Endothelial cell of umbilical vein (primary cell): Measurements from ENCODE around the gene C1orf122. TPM values are rescaled to one million over a fixed set of nuclear protein-coding genes. Genes with fewer than 3 reads are reported as not detected.

Experiments
- BruUV-seq: library from RNA; stranded (reverse); fragments of 400-500 nt; replicated peaks from 2 replicates; lab custom pipeline; 2021; lab: Mats Ljungman, UMichigan
- CTCF ChIA-PET: fragments of 300-600, 350-600 bp; sonication (Branson Sonifier 250); formaldehyde crosslinking; loops from one replicate; lab custom pipeline; 2021; ENCODE audit warnings: antibody characterized with exemption, inconsistent platforms; lab: Charles Lee
- POLR2A ChIA-PET: fragments of 300-600, 350-600 bp; sonication (Branson Sonifier 250); formaldehyde crosslinking; loops from one replicate; lab custom pipeline; 2021; ENCODE audit warnings: antibody characterized with exemption, inconsistent platforms; lab: Charles Lee
- DNase-seq: peaks from one replicate; pipeline ENCODE4 v3.0.0-alpha.2; 2011; ENCODE audit warnings: low read depth, low spot score
- FAIRE-seq: peaks from 2 replicates; lab custom pipeline; 2011; peaks lifted over from hg19 to GRCh38; lab: Jason Lieb, UNC
- H2AFZ ChIP-seq: 2 replicates; pipeline ENCODE4 v1.6.0; 2012; ENCODE audit warnings: low read depth, low read length, control low read depth, inconsistent platforms
- H3K27ac ChIP-seq: 2 replicates; pipeline ENCODE4 v1.5.1; 2011; ENCODE audit warnings: low read depth, mild to moderate bottlenecking, control low read depth, low read length, moderate library complexity; ENCODE audit not compliant: insufficient read depth
- H3K27me3 ChIP-seq, 2 experiments: 2 replicates each; pipeline versions ENCODE4 v1.6.0 to v1.6.1; 2011; ENCODE audit warnings: low read length in 2 of 2, mixed read lengths in 1 of 2; ENCODE audit not compliant: control insufficient read depth in 2 of 2, insufficient read depth in 2 of 2
- H3K36me3 ChIP-seq, 2 experiments: 2 replicates in 1 of 2; 3 replicates in 1 of 2; pipeline ENCODE4 v1.5.1; 2011; ENCODE audit warnings: low read length in 2 of 2, mild to moderate bottlenecking in 1 of 2, moderate library complexity in 1 of 2; ENCODE audit not compliant: control insufficient read depth in 2 of 2, insufficient read depth in 2 of 2; ENCODE audit errors: extremely low read depth in 1 of 2
- H3K4me1 ChIP-seq: 3 replicates; pipeline ENCODE4 v1.5.1; 2011; ENCODE audit warnings: mild to moderate bottlenecking, low read length; ENCODE audit not compliant: control insufficient read depth, insufficient read depth; ENCODE audit errors: extremely low read depth
- H3K4me2 ChIP-seq: 2 replicates; pipeline ENCODE4 v1.6.1; 2011; ENCODE audit warnings: low read length, control low read depth, mixed read lengths; ENCODE audit not compliant: insufficient read depth
- H3K4me3 ChIP-seq, 3 experiments: fragments of 200-600 bp in 1 of 3; sonication (generic), shearing (Covaris generic) in 1 of 3; replicated peaks in 1 of 3; 2 replicates each; pipeline ENCODE4 v1.5.1; 2011 to 2016; ENCODE audit warnings: control low read depth in 3 of 3, low read length in 3 of 3, mild to moderate bottlenecking in 2 of 3, inconsistent platforms in 1 of 3, low read depth in 1 of 3, moderate library complexity in 1 of 3; ENCODE audit not compliant: insufficient read depth in 1 of 3
- H3K79me2 ChIP-seq: 2 replicates; pipeline ENCODE4 v1.6.0; 2012; ENCODE audit warnings: low read length, inconsistent platforms; ENCODE audit not compliant: control insufficient read depth, insufficient read depth
- H3K9ac ChIP-seq: replicated peaks from 2 replicates; pipeline ENCODE3; 2011; ENCODE audit warnings: low read length, control low read depth; ENCODE audit not compliant: insufficient read depth; ENCODE audit errors: extremely low read depth
- H3K9me1 ChIP-seq: replicated peaks from 3 replicates; pipeline ENCODE4 v1.6.0; 2011; ENCODE audit warnings: mild to moderate bottlenecking, low read length; ENCODE audit not compliant: control insufficient read depth, insufficient read depth; ENCODE audit errors: extremely low read depth
- H3K9me3 ChIP-seq: replicated peaks from 2 replicates; pipeline ENCODE4 v1.5.1; 2012; ENCODE audit warnings: low read length, inconsistent platforms; ENCODE audit not compliant: control insufficient read depth, insufficient read depth
- H4K20me1 ChIP-seq: replicated peaks from 2 replicates; pipeline ENCODE3; 2011; ENCODE audit warnings: mild to moderate bottlenecking, low read length; ENCODE audit not compliant: control insufficient read depth, insufficient read depth; ENCODE audit errors: extremely low read depth
- CTCF ChIP-seq, 2 donors: IDR thresholded peaks; 1 replicate in 1 of 2; 2 replicates in 1 of 2; pipeline ENCODE4 v1.5.1; 2011; ENCODE audit warnings: low read length in 2 of 2, mild to moderate bottlenecking in 2 of 2, moderate library complexity in 2 of 2, control low read depth in 1 of 2, inconsistent platforms in 1 of 2, low read depth in 1 of 2; ENCODE audit not compliant: insufficient read depth in 1 of 2; ENCODE audit errors: extremely low read depth in 1 of 2
- EZH2 ChIP-seq: IDR thresholded peaks from 2 replicates; pipeline ENCODE4 v1.6.1; 2012; ENCODE audit warnings: borderline replicate concordance, low read depth, mild to moderate bottlenecking, moderate library complexity, low read length, inconsistent platforms; ENCODE audit not compliant: severe bottlenecking
- FOS ChIP-seq: IDR thresholded peaks from 2 replicates; pipeline ENCODE4 v1.6.1; 2011; ENCODE audit warnings: mild to moderate bottlenecking, low read length, moderate library complexity, borderline replicate concordance; ENCODE audit not compliant: insufficient read depth
- GATA2 ChIP-seq: IDR thresholded peaks from 2 replicates; pipeline ENCODE4 v1.7.0; 2011; ENCODE audit warnings: low read depth, mild to moderate bottlenecking, moderate library complexity, mixed read lengths, low read length; ENCODE audit not compliant: insufficient read length, insufficient read depth
- JUN ChIP-seq: IDR thresholded peaks from 2 replicates; pipeline ENCODE4 v1.6.1; 2011; ENCODE audit warnings: borderline replicate concordance, low read depth; ENCODE audit not compliant: insufficient read length, insufficient read depth
- MAX ChIP-seq: IDR thresholded peaks from 2 replicates; pipeline ENCODE4 v1.6.1; 2011; ENCODE audit not compliant: insufficient read depth, insufficient read length
- MYC ChIP-seq: IDR thresholded peaks from one replicate; pipeline ENCODE4 v1.6.1; 2011; ENCODE audit warnings: mild to moderate bottlenecking, low read depth, low read length
- POLR2A ChIP-seq: IDR thresholded peaks from 2 replicates; pipeline ENCODE4 v1.6.1; 2012; ENCODE audit warnings: low read depth, mild to moderate bottlenecking, control low read depth, low read length
- POLR2AphosphoS5 ChIP-seq: IDR thresholded peaks from 2 replicates; pipeline ENCODE4 v1.6.1; 2012; ENCODE audit warnings: low read depth, mild to moderate bottlenecking, control low read depth, low read length, moderate library complexity; ENCODE audit not compliant: insufficient read depth
- dilution Hi-C: fragments of 300-500 bp; cut with MboI; formaldehyde crosslinking; loops from one replicate; pipeline ENCODE4 v1.15.0; 2019; ENCODE audit warnings: low sequenced_read_pairs; ENCODE audit not compliant: extremely low pct_ligation_motif_present
- intact Hi-C: fragments of 100-400 bp; cut with micrococcal nuclease; formaldehyde crosslinking; loops from one replicate; pipeline ENCODE4 v1.10.0; 2022
- polyA plus RNA-seq, 4 experiments: library from polyadenylated mRNA; depleted of rRNA in 3 of 4; stranded (reverse) in 3 of 4; unstranded in 1 of 4; fragments of >200 nt; gene quantifications; 2 replicates each; pipeline versions ENCODE4 v1.2.1 to v1.2.3, GENCODE V29; 2011 to 2012; ENCODE audit warnings: missing spikeins in 1 of 4
- total RNA-seq: library from RNA; stranded (reverse); gene quantifications from 2 replicates; pipeline ENCODE4 v1.2.3, GENCODE V29; 2021

The C1orf122 gene
- total and polyA plus RNA-seq, 2 donors (not counting 3 experiments of a cell fraction or from before 2014, with no cell fraction given): 32.8 to 38.8 TPM

GRCh38 chr1:37844536-37844935 lies 36.9 kb downstream of the C1orf122 start:
- Histone ChIP-seq H3K27ac (no peak overlapping the region), H3K9me3 (no peaks in the 10 kb centered on the region), H3K79me2 (peaks cover 38% of the 10 kb centered on the region), H3K4me2 (no peak overlapping the region), H3K9ac (no peak overlapping the region), H3K4me3 (no peak overlapping the region), H2AFZ (no peak overlapping the region), H3K9me1 (no peaks in the 10 kb centered on the region), H3K27me3 (no peaks in the 10 kb centered on the region), H3K4me1 (no peaks in the 10 kb centered on the region), H3K36me3 (peaks cover 2 to 3% of the 10 kb centered on the region in 2 experiments), H4K20me1 (no peaks in the 10 kb centered on the region)
- intact Hi-C loops (no loop called here), dilution Hi-C loops (no loop called here)
- BruUV-seq: no TSS peak
- CTCF ChIA-PET: interaction anchor here (2.1 kb wide), 1 partner anchor 15 kb away, joined by 9 read pairs; the partner anchor contains the start of gene MTF1
- POLR2A ChIA-PET: no interaction called here
- FAIRE-seq (no peak), DNase-seq (no peak)
- TF ChIP-seq CTCF (IDR thresholded peaks at IDR 0.05; ENCODE audit: extremely low read depth in 1 of 2, insufficient read depth in 1 of 2, low read depth in 1 of 2, low read length in 2 of 2): no peak
- no peak for TF ChIP-seq MYC
- no peak for TF ChIP-seq JUN
- TF ChIP-seq POLR2AphosphoS5: no peak
- TF ChIP-seq GATA2: no peak
- TF ChIP-seq FOS: no peak
- no peak for TF ChIP-seq EZH2
- TF ChIP-seq POLR2A: no peak
- TF ChIP-seq MAX: no peak
